Skin of body (tissue), 2 donors: ENCODE measurements around the gene VPS45. TPM values are rescaled to one million over a fixed set of nuclear protein-coding genes. Genes with fewer than 3 reads are reported as not detected.
"Not testable (repeated sequence)": the region's sequence is repeated elsewhere in the genome, so short reads cannot be mapped to it uniquely, and the experiment has no call there.

Experiments
- DNase-seq: peaks from one replicate; lab custom pipeline; 2025; lab: John Stamatoyannopoulos, UW
- total RNA-seq: library from RNA; depleted of rRNA; stranded (reverse); fragments of >200 nt; gene quantifications from one replicate; pipeline ENCODE4 v1.2.3, GENCODE V29; 2014

VPS45 gene
- total RNA-seq, 1 donor from 2014 or later, result 59.3 TPM

DNA sequence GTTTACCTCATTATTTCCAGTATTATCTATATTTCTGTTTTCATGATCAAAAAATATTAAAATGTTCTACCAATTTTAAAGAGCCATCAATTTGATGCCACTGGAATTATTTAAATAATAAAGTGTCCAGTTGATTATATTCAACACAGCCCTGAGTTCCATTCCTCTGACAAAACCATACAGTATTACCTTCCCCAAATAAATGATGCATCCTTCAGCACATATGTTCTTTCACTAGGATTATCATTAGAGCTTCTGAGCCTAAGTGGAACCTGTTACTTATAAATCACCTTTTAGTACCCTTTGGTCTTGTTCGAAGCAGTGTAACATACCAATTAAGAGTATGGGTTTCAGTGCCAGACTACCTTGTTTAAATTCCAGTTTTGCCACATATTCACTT is 64.8 kb downstream of the VPS45 start:
- DNase-seq, result no peak

DNA sequence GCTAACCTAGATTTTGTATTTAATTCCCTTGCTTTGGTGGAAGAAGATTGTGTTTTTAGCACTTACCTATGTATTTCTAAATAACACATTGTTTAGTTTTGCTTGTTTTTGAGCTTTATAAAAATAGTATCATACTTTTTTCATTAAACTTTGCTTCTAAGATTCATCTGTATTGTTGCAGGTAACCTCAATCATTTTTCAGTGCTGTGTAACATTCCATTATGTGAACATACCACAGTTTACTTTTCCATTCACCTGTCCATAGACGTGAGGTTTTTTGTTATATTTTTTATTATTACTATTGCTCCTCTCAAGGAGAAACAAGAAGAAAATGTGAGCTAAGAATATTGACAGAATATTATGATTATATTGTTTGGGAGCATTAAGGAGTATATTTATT is 67.0 kb downstream of the VPS45 start:
- DNase-seq, result no peak

DNA sequence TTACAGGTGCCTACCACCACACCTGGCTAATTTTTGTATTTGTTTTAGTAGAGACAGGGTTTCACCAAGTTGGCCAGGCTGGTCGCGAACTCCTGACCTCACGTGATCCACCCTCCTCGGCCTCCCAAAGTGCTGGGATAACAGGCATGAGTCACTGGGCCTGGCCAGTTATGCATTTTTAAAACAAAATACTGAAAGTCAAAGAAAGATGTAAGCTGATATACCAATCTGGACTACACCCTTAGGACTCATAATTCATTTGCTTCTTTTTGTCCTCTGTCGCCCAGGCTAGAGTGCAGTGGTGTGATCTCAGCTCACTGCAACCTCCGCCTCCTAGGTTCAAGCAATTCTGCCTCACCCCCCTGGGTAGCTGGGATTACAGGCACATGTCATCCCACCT is 67.8 kb downstream of the VPS45 start:
- DNase-seq, result not testable (repeated sequence)

DNA sequence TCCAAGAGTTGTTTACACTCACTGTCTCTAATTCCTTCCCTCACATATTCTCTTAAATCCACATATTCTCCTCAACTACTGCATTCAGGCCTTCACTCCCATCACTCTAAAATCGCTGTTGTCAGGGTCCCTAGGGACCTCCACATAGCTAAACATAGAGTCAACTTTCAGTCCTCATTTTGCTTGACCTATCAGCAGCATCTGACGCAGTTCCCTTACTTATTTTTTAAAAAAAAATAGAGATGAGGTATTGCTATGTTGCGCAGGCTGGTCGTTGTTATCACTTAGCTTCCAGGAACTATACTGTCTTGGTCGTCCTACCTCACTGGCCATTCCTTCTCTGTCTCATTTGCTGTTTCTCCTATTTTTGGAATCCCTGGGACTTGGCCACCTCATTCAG is 70.5 kb downstream of the VPS45 start:
- no peak for DNase-seq

DNA sequence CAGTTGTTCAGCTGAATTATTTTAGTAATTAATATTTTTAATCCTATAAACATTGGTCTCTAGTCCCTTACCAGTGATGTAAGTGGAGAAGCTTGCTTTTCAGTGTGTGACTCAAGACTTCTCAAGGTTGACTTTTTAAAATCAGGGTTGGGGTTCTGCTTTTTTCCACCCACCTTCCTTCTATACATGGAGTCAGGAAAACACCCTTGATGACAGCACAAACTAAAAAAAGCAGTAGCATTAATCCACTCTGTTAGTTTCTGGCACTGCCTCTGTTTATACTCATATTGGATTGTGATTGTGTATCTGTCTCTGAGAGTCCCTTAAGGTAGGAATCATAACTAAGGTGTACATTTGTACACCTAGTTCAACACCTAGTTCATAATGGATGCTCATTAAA is 73.9 kb downstream of the VPS45 start:
- DNase-seq, result no peak

DNA sequence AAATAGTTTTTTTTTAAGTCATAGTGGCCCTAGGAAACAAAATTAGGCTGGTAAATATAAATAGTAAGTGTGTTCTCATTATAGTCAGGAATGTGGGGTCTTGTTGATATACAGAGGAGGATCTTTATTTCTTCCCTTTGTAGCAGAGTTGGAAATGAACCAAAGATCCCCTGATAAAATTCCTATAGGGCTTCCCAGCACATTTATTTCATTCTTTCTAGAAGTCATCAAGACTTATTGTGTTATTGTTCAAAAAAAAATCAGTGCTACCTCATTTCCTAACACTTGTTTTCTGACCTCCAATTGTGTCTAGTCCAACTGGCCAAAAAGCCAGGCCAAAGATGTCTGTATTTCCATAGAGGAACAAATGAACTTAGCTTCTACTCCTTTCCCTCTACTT is 74.5 kb downstream of the VPS45 start:
- no peak for DNase-seq

DNA sequence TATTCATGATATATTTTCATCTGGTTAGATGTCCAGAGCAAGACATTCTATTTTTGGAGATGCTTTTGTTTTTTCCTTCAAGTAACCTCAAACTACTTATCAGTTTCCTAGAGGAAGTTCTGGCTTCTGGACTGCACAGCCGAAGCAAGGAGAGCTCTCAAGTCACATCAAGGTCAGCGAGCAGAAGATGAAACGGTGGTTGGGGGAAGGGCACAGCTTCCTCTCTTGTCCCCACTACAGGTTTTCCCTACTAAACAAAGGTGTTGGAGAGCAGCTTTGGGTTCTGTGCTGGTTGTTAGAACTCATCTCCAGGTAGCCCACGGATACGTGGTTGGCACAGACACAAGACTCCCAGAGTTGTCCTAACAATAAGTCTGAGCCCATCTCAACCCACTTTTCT is 77.0 kb downstream of the VPS45 start:
- no peak for DNase-seq

DNA sequence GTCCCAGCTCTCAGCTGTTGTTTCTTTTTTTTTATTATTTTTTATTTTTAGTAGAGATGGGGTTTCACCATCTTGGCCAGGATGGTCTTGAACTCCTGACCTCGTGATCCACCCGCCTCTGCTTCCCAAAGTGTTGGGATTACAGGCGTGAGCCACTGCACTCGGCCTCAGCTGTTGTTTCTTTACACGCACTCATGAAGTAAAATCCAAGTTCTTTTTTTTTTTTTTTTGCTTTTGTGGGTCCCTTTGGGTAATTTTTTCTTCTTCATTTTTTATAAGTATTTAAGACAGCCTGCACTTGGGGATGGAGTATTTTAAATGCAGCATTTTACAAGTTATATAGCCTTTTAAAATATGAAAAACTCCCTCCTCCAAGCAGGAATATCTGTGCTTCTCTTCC is 78.4 kb downstream of the VPS45 start:
- not testable (repeated sequence) for DNase-seq

DNA sequence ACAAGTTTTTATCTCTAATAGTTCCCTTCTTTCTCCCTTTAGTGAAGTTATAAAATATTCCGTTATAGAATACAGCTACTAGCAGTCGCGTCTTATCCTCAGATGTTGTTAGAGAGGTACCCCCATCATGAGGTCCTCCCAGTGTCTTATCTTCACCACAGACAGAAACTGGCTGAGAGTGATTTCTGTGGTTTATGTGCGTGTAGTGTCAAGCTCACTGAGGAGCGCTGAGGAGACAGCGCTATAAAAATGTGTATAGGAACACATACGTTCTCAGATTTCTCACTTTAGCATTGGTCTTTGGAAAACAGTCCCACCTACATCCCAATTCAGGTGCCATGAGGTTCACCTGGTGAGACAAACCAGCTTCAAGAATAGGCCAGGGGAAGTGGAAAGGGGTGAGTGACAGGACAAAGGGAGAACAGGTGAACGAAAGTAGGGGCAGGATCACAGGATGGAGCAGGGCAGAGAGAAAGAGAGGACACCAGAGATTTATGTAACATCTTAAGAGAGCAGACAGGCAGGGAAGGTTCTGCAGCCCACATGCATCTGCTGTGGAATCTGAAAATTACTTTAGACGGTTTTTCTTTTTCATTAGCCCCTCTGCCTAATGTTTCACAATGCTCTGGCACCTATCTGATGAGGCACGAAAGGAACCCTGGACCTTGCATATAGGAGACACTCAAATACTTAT is 79.4 kb downstream of the VPS45 start:
- DNase-seq, result no peak

DNA sequence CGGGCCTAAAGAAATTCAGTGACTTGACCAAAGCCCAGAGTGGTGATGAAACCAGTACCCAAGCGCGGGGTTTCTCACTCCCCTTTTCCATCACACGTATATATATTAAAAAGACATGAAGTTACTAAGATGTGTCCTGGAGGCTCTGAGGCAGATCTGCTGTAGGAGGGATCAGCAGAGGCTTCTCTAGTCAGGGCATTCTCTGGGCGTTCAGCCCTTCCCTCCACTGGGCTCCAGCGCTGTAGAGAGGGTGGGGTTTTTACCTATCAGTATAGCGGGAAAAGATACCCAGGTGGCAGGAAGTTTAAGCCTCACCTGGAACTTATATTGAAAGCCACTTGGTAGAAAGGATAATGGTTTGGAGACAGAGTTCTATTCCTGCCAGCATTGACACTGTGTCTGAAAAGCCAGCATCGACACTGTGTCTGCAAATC is 81.3 kb downstream of the VPS45 start:
- no peak for DNase-seq

DNA sequence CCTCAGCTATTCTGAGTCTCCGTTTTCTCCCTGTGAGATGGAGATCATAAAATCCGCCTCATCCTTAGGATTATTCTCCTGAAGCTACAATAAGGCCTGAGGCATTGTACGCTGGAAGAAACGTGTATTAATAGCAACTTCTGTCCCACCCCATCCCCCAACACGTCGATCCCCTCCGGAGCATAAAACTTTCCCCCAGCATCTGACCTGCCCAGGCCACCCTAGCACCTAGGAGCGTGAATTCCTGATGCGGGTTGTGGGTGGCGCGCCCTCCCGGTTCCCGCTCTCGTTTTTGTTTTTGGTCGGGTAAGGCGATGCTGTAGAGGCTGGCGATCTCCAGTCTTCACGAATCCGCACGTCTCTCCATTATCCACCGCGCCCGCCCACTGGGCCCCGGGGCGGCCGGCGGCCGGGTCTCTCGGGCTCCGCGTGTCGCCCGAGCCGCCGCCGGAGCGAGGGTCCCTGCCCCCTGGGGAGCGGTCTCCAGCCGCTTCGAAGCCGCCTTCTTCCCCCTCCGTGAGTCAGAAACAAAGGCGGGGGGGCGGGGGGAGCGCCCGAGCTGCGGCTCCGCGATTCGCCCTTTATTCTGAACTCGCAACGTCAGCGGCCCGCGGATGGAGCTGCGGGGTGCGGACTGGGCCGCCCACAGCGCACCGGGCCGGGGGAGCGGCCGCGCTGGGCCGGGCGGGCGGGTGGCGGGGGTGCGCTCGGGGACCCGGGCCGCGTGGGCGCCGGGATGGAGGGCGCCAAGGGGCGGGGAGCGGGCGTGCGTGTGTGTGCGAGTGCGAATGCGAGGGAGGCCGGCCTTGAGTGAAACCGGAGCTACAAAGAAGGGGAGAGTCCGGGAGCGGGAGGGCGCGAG is 81.9 kb downstream of the VPS45 start, which contains the start of gene PLEKHO1:
TSS of gene PLEKHO1 (plus strand) at position 646 of the 862 bp plus-strand sequence. CDS start 342 bp downstream, outside the sequence.
- peak; percentile 92 for DNase-seq

DNA sequence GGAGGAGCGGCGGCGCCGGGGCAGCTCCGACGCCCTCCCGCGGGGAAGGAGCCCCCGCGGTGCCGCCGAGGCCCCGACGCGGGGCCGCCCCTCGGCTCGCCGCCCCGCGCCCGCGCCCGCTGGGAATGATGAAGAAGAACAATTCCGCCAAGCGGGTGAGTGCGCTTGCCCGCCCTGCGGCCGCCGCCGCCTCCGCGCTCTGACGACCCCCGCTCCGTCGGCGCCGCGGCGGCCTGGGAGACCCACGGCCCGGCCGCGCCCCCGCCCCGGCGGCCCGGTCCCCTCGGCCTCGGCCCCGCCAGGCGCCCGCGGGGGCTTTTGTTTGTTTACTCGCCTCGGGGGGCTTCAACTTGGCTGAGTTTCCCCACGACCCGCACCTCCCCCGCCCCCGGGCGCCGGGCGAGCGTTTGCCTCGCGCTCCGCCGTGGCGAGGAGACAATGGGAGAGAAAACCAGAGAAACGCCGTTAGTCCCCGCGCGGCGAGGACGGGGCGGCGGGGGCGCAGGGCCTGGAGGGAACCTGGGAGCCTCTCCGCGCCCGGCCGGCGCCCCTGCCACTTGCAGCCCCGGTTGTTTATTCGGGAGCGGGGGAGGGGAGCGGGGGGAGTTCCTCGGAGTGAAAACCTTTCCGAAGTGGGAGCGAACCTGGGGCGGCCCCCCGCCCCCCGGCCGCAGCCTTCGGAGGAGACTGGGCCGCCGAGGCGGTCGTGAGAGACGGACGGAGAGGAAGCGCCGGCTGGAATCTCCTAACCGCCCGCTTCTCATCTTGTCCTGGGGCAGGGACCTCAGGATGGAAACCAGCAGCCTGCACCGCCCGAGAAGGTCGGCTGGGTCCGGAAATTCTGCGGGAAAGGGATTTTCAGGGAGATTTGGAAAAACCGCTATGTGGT is 82.8 kb downstream of the VPS45 start:
- no peak for DNase-seq

DNA sequence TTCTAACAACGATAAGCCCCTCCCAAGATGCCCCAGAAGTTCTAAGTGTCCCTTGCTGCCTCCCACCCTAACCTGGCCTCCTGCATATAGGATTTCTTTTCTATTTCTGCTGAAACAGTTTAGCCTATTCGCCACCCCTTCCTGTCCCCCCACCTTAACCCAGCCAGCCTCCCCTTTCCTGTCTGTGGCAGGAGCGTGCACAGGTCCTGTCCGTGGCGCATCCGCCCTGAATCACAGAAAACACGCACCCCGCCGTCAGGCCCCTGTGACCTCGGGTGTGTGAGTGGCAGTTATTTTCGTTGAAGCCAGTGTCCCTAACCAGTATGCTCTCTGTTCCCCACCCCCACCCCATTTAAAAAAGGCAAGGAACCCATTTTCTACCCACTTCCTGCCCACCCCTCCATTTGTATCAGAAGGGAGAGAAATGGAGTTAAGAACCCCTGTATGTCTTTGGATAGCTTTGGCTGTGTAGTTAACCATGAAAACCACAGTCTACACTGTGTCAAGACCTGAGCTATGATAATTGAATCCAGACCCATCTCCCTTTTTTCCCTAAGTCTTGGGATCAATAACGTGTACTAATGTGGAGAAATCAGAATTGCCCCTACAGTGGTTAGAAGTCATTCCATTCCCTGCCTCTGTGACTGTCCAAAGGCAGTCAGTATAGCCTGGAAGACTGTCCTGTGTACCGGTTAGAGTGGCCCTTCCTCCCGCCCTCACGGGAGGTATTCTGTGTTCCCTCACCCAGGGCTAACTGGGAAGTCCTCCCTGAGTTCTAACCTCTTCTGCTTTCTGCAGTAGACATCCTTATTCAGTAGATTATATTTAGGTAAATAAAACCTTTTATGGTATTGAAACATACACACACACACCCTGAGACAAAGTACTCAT is 84.0 kb downstream of the VPS45 start:
- DNase-seq, result no peak

DNA sequence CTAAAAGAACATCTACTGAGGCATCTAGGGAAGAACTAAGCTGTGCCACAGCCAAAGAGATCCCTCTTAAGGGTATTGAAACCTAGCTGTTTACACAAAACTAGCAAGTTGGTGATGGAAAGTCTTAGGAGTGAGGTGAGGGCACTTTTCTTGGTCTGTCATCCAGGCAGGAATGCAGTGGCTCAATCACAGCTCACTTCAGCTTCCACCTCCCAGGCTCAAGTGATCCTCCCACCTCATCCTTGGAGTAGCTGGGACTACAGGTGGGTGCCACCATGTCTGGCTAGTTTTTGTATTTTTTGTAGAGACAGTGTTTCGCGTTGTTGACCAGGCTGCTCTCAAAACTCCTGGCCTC is 84.6 kb downstream of the VPS45 start:
- DNase-seq, result no peak

DNA sequence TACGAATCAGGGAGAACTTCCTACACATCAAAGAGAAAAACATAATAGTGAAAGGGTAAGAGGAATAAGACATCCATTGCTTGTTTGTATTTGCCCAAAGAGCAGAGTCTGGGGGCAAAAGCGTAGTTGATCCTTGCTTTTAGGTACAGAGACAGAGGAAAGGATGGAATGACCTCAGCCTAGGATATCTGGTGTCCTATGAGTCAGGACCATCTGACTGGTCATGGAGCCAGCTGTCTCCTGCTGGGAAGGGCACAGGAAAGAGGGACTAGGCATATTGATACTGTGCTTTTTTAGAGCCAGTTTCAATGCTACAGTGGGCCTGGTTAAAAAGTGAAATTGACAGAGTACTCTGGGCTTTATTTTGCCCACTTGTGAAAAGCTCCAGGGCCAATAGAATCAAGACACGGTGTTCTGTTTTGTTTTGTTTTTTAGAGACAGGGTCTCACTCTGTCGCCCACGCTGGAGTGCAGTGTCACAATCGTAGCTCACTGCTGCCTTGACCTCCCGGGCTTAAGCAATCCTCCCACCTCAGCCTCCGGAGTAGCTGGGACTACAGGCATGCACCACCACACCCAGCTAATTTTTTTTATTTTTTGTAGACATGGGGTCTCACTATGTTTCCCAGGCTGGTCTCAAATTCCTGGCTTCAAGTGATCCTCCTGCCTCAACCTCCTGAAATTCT is 85.3 kb downstream of the VPS45 start:
- no peak for DNase-seq

DNA sequence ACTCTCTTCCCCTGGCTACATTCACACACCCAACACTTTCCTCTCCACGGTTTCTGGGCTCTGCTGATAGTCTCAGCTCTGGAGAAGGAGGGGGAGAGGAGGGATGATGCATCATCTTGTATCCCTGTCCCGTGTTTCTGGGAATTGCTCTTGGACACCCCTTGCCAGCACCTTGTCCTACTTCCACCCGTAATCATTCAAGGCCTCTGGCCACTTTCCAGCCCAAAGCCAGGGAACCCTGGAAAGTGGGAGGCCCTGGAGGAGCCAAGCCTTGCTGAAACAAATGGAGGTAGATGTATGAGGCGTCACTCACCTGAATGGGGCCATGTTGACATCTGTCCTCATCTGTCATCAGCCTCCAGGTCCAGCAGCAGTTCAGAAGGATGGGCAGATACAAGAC is 86.6 kb downstream of the VPS45 start:
- DNase-seq, result no peak

DNA sequence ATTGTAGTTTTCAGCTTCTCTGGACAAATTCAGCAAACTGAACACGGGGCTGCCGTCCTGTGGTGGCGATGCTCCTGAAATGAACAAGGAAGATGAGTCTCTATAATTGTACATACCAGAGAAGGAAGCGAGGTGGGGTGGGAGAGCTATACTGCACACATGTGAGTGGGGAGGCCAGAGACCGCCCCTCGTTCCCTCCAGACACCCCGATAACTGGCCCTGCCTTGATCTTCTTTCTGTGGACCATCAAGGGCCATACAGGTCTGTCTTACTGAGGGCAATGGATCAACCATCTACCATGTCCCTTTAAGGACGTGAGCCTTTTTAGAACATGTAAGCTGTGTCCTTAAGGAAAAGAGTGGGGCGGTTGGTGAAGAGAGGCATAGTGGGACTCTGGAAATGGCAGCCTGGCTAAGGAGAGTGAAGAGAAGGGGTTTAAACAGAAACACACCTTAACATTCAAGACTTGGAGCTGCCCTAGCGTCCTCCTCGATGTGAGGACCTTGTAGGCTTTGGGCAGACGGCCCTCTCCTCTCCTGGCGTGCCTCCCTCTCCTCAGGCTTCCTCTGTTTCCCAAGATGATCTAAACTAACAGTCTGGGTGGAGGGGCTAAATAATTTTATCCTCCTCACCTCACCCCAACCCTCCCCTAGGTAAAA is 88.0 kb downstream of the VPS45 start:
- no peak for DNase-seq

DNA sequence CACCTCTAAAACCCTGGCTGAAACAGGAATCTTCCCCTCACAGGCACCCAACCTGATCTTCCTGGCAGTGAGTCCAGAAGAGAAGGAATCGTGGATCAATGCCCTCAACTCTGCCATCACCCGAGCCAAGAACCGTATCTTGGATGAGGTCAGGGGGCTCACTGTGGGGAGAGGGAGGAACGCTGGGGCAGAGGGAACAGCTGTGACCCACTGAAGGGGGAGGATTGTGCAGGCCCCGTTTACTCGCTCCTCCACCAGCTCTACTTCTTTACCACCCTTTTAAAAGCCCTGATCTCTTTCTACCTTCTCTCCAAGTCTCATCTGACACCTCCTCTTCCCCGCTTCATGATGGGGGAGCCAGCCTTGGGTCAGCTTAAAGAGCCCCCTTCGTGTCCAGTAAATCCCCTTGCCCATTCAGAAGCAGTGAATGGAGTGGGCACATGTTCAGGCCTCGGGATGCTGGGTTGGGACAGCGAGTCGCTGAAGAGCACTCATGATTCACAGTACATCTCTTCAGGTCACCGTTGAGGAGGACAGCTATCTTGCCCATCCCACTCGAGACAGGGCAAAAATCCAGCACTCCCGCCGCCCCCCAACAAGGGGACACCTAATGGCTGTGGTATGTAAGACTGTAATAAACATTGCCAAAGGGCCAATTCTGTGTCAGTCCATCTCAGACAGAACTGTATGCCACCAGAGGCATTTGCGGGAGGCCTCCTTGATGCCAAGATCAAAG is 89.5 kb downstream of the VPS45 start:
- no peak for DNase-seq

DNA sequence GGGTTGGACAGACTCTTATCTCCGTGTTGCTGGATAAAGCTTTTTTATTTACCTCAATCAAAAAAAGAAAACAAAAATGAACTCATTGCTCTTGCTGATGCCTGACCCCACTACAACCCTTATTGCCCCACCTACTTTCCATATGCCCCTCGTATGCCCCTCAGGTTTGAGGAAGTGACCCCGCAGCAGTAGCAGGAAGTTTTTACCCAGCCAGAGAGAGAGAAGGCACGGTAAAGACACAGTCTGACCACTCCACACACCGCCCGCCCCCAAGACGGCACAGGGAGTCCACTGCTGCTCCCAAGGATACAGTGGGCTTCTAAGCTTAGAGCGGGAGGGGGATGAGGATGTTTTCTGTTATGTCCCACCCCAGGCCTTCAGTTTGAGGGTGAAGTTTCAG is 92.0 kb downstream of the VPS45 start:
- DNase-seq, result no peak
